ENCODE data around the gene GNGT2. TPM values are rescaled to one million over a fixed set of nuclear protein-coding genes. Genes with fewer than 3 reads are reported as not detected.
A peak's percentile ranks its signal among the peaks of the same experiment; 100 is the strongest.

Gene GNGT2
- total and polyA plus RNA-seq, 2 experiments from 2014 or later = 0.42 to 1.5 TPM

- H3K4me1 Mint-ChIP-seq = peaks cover 22% of the 10 kb centered on the region
- no peak for DNase-seq (ENCODE audit: low spot score)
- H4K20me1 ChIP-seq (replicated peaks; ENCODE audit: insufficient read depth) = no peaks in the 10 kb centered on the region
- no peaks in the 10 kb centered on the region for H3K36me3 ChIP-seq (ENCODE audit: insufficient read depth)
- H3K4me3 Mint-ChIP-seq = peak overlapping the region; percentile 70
- no peak for TF ChIP-seq CREB1 (CRISPR knock-in tag; IDR thresholded peaks at IDR 0.05; ENCODE audit: low read depth)
- TF ChIP-seq POLR2AphosphoS5 (IDR thresholded peaks at IDR 0.05; ENCODE audit: low read depth) = no peak
- no peak for TF ChIP-seq ZNF114 (CRISPR knock-in tag; IDR thresholded peaks at IDR 0.05)
- no peak for TF ChIP-seq CTCF (conservative IDR thresholded peaks at IDR 0.05; ENCODE audit: low read depth in 2 of 2)
- TF ChIP-seq STAT1 (IDR thresholded peaks at IDR 0.05; ENCODE audit: unreplicated experiment) = no peak
- no peak for TF ChIP-seq REST (IDR thresholded peaks at IDR 0.05; ENCODE audit: unreplicated experiment)
- no peak overlapping the region for H3K27ac Mint-ChIP-seq
- peak overlapping the region; percentile 96 for H3K4me2 ChIP-seq
- H3K36me3 Mint-ChIP-seq (ENCODE audit: low read depth) = no peaks in the 10 kb centered on the region; the same call in 2 of the 3 replicates
- peaks cover 52% of the 10 kb centered on the region for H3K27me3 ChIP-seq (ENCODE audit: insufficient read depth)
- peaks cover 18% of the 10 kb centered on the region; the same call in 1 of the 2 replicates for H3K4me1 ChIP-seq (ENCODE audit: insufficient read depth)
- ATAC-seq = no peak
- H3K9me3 Mint-ChIP-seq = no peaks in the 10 kb centered on the region
- H3K4me3 ChIP-seq = peak overlapping the region; percentile 91
- H2AFZ ChIP-seq = peak overlapping the region; percentile 97; the same call in 1 of the 2 replicates
- H3K9me2 ChIP-seq (ENCODE audit: insufficient read depth) = no peaks in the 10 kb centered on the region
- H3K27me3 Mint-ChIP-seq (ENCODE audit: insufficient read depth, low read depth, poor library complexity) = peaks cover 48% of the 10 kb centered on the region
- no peak overlapping the region for H3K27ac ChIP-seq (ENCODE audit: low read depth)
- H3F3A ChIP-seq (replicated peaks; ENCODE audit: low read depth) = peaks cover 4% of the 10 kb centered on the region; the same call in 1 of the 2 replicates
- H3K79me2 ChIP-seq (replicated peaks; ENCODE audit: insufficient read depth) = no peaks in the 10 kb centered on the region
These were observed 21.2 kb upstream of the GNGT2 start for GRCh38 chr17:49231563-49231894.

- H3K4me3 ChIP-seq = peak within 1 kb of the TSS; percentile 91
- no peaks in the 10 kb centered on the region for H3K9me2 ChIP-seq (ENCODE audit: insufficient read depth)
- Mint-ChIP-seq H3K4me3 (peak within 1 kb of the TSS; percentile 70), H3K9me3 (no peaks in the 10 kb centered on the region), H3K27me3 (ENCODE audit: insufficient read depth, low read depth, poor library complexity) (peaks cover 54% of the 10 kb centered on the region), H3K36me3 (ENCODE audit: low read depth) (no peaks in the 10 kb centered on the region; the same call in 2 of the 3 replicates), H3K4me1 (peaks cover 22% of the 10 kb centered on the region), H3K27ac (no peak within 1 kb of the TSS)
- no peaks in the 10 kb centered on the region for H3K36me3 ChIP-seq (ENCODE audit: insufficient read depth)
- H3F3A ChIP-seq (replicated peaks; ENCODE audit: low read depth) = peaks cover 4% of the 10 kb centered on the region; the same call in 1 of the 2 replicates
- peak within 1 kb of the TSS; percentile 98 for H2AFZ ChIP-seq
- H3K4me1 ChIP-seq (ENCODE audit: insufficient read depth) = peaks cover 14% of the 10 kb centered on the region; the same call in 1 of the 2 replicates
- ATAC-seq (peak; percentile 87), DNase-seq (ENCODE audit: low spot score) (peak; percentile 93)
- TF ChIP-seq CREB1 (CRISPR knock-in tag; IDR thresholded peaks at IDR 0.05; ENCODE audit: low read depth) (peak; percentile 87), JUNB (IDR thresholded peaks at IDR 0.05; ENCODE audit: unreplicated experiment) (no peak), CTCF (conservative IDR thresholded peaks at IDR 0.05; ENCODE audit: low read depth in 2 of 2) (no peak), EZH2phosphoT487 (IDR thresholded peaks at IDR 0.05; ENCODE audit: unreplicated experiment) (no peak), STAT1 (IDR thresholded peaks at IDR 0.05; ENCODE audit: unreplicated experiment) (no peak), POLR2AphosphoS5 (IDR thresholded peaks at IDR 0.05; ENCODE audit: low read depth) (peak; percentile 50; the same call in 1 of the 2 replicates), ZNF114 (CRISPR knock-in tag; IDR thresholded peaks at IDR 0.05) (no peak)
- H4K20me1 ChIP-seq (replicated peaks; ENCODE audit: insufficient read depth) = no peaks in the 10 kb centered on the region
- H3K27ac ChIP-seq (ENCODE audit: low read depth) = no peak within 1 kb of the TSS
- H3K4me2 ChIP-seq = peak within 1 kb of the TSS; percentile 96
- H3K27me3 ChIP-seq (ENCODE audit: insufficient read depth) = peaks cover 58% of the 10 kb centered on the region
- H3K79me2 ChIP-seq (replicated peaks; ENCODE audit: insufficient read depth) = no peaks in the 10 kb centered on the region
These were observed 20.5 kb upstream of the GNGT2 start, which contains the start of gene PHOSPHO1 for GRCh38 chr17:49230636-49231562. TSS of gene PHOSPHO1 (minus strand) at chr17:49230787. CDS start at chr17:49226691, 4,096 bp downstream.

Data from GM23338 (cell line).